WTC11 (cell line): ENCODE results near the gene CABCOCO1. TPM values are rescaled to one million over a fixed set of nuclear protein-coding genes. Genes with fewer than 3 reads are reported as not detected.
"Not testable (repeated sequence)": the region's sequence is repeated elsewhere in the genome, so short reads cannot be mapped to it uniquely, and the experiment has no call there.

ENCODE experiments used
- ATAC-seq: fragments of 200-7000 bp; cut with Tn5 transposase; 2 replicates; pipeline ENCODE4 v1.10.0; 2021; ENCODE audit warnings: mild to moderate bottlenecking, moderate library complexity
- CTCF ChIA-PET: fragments of 300-600 bp; sonication (Branson Sonifier 250); formaldehyde crosslinking; loops from one replicate; lab custom pipeline; 2021; ENCODE audit warnings: antibody characterized with exemption; lab: Charles Lee
- POLR2A ChIA-PET: fragments of 350-600 bp; sonication (Branson Sonifier 250); formaldehyde crosslinking; loops from one replicate; lab custom pipeline; 2021; ENCODE audit warnings: antibody characterized with exemption; lab: Charles Lee
- DNase-seq: peaks from one replicate; pipeline ENCODE4 v3.0.0; 2021; ENCODE audit warnings: low spot score
- H3K27ac Mint-ChIP-seq: 2 replicates; pipeline ENCODE4 v1.8.0; 2021; ENCODE audit warnings: mixed read lengths
- H3K27me3 Mint-ChIP-seq: 2 replicates; pipeline ENCODE4 v1.8.0; 2021; ENCODE audit warnings: low read depth, mild to moderate bottlenecking, moderate library complexity, mixed read lengths
- H3K36me3 Mint-ChIP-seq: 2 replicates; pipeline ENCODE4 v1.8.0; 2021; ENCODE audit warnings: mixed read lengths
- H3K4me1 Mint-ChIP-seq: 2 replicates; pipeline ENCODE4 v1.8.0; 2022; ENCODE audit warnings: mixed read lengths
- H3K4me3 Mint-ChIP-seq: 2 replicates; pipeline ENCODE4 v1.8.0; 2021; ENCODE audit warnings: mild to moderate bottlenecking, moderate library complexity, mixed read lengths
- H3K9me3 Mint-ChIP-seq: 2 replicates; pipeline ENCODE4 v1.8.0; 2021; ENCODE audit warnings: mixed read lengths
- AR ChIP-seq: fragments of 250-450 bp; sonication (Bioruptor Pico); IDR thresholded peaks from 2 replicates; pipeline ENCODE4 v1.9.0; 2021; ENCODE audit warnings: mild to moderate bottlenecking
- CBFB ChIP-seq: sonication (generic); formaldehyde crosslinking; IDR thresholded peaks from 2 replicates; pipeline ENCODE4 v1.8.1; 2022; ENCODE audit warnings: mild to moderate bottlenecking, low read depth, missing genetic modification reagents
- CREB1 ChIP-seq: sonication (generic); formaldehyde crosslinking; IDR thresholded peaks from 2 replicates; pipeline ENCODE4 v1.8.0; 2023; ENCODE audit warnings: mild to moderate bottlenecking, missing genetic modification reagents
- CREM ChIP-seq: sonication (generic); formaldehyde crosslinking; IDR thresholded peaks from 2 replicates; pipeline ENCODE4 v1.8.1; 2022; ENCODE audit warnings: mild to moderate bottlenecking, missing genetic modification reagents, moderate library complexity
- ESRRA ChIP-seq: sonication (generic); formaldehyde crosslinking; IDR thresholded peaks from 2 replicates; pipeline ENCODE4 v1.8.1; 2022; ENCODE audit warnings: mild to moderate bottlenecking, missing genetic modification reagents, borderline replicate concordance
- FOXJ3 ChIP-seq: sonication (generic); formaldehyde crosslinking; IDR thresholded peaks from 2 replicates; pipeline ENCODE4 v1.9.0; 2021; ENCODE audit warnings: missing genetic modification reagents, mild to moderate bottlenecking, borderline replicate concordance
- FOXP4 ChIP-seq: sonication (generic); formaldehyde crosslinking; IDR thresholded peaks from 2 replicates; pipeline ENCODE4 v1.8.0; 2022; ENCODE audit warnings: mild to moderate bottlenecking, missing genetic modification reagents
- HMGA2 ChIP-seq: fragments of 250-450 bp; sonication (Bioruptor Pico); IDR thresholded peaks from 2 replicates; pipeline ENCODE4 v1.4.0; 2021; ENCODE audit warnings: mild to moderate bottlenecking, moderate library complexity
- JAZF1 ChIP-seq: fragments of 250-450 bp; sonication (Bioruptor Pico); IDR thresholded peaks from 2 replicates; pipeline ENCODE4 v1.9.0; 2021; ENCODE audit warnings: moderate library complexity, mild to moderate bottlenecking, inconsistent platforms
- MYBL2 ChIP-seq: sonication (generic); formaldehyde crosslinking; IDR thresholded peaks from 2 replicates; pipeline ENCODE4 v1.8.1; 2023; ENCODE audit warnings: mild to moderate bottlenecking, moderate library complexity, missing genetic modification reagents
- NR1H2 ChIP-seq: sonication (generic); formaldehyde crosslinking; IDR thresholded peaks from 2 replicates; pipeline ENCODE4 v1.9.0; 2021; ENCODE audit warnings: mild to moderate bottlenecking, moderate library complexity, missing genetic modification reagents
- NR2C2 ChIP-seq: sonication (generic); formaldehyde crosslinking; IDR thresholded peaks from 2 replicates; pipeline ENCODE4 v1.8.0; 2022; ENCODE audit warnings: mild to moderate bottlenecking, missing genetic modification reagents
- PREB ChIP-seq: sonication (generic); formaldehyde crosslinking; IDR thresholded peaks from 2 replicates; pipeline ENCODE4 v1.8.1; 2022; ENCODE audit warnings: mild to moderate bottlenecking, missing genetic modification reagents, moderate library complexity, borderline replicate concordance
- SMAD3 ChIP-seq: sonication (generic); formaldehyde crosslinking; IDR thresholded peaks from 2 replicates; pipeline ENCODE4 v1.8.0; 2022; ENCODE audit warnings: missing genetic modification reagents, mild to moderate bottlenecking, borderline replicate concordance
- ZBTB21 ChIP-seq: sonication (generic); formaldehyde crosslinking; IDR thresholded peaks from 2 replicates; pipeline ENCODE4 v1.8.1; 2023; ENCODE audit warnings: mild to moderate bottlenecking, missing genetic modification reagents, borderline replicate concordance
- ZMAT4 ChIP-seq: fragments of 250-450 bp; sonication (Bioruptor Pico); IDR thresholded peaks from 2 replicates; pipeline ENCODE4 v1.9.0; 2021; ENCODE audit warnings: mild to moderate bottlenecking
- ZNF138 ChIP-seq: sonication (generic); formaldehyde crosslinking; conservative IDR thresholded peaks from 2 replicates; pipeline ENCODE4 v1.8.1; 2022; ENCODE audit warnings: mild to moderate bottlenecking, moderate library complexity, missing genetic modification reagents
- ZNF425 ChIP-seq: fragments of 250-450 bp; sonication (Bioruptor Pico); conservative IDR thresholded peaks from 2 replicates; pipeline ENCODE4 v1.9.0; 2021; ENCODE audit warnings: mild to moderate bottlenecking
- total RNA-seq: library from RNA; stranded (reverse); gene quantifications from 3 replicates; pipeline ENCODE4 v1.2.3, GENCODE V29; 2021
- TF ChIP-seq, protein P1 (sequence below): sonication (generic); formaldehyde crosslinking; IDR thresholded peaks from 2 replicates; pipeline ENCODE4 v1.8.0; 2023; ENCODE audit warnings: missing genetic modification reagents
- TF ChIP-seq, protein P2 (sequence below): sonication (generic); formaldehyde crosslinking; IDR thresholded peaks from 2 replicates; pipeline ENCODE4 v1.8.0; 2022; ENCODE audit warnings: mild to moderate bottlenecking, missing genetic modification reagents
- TF ChIP-seq, protein P3 (sequence below): sonication (generic); formaldehyde crosslinking; IDR thresholded peaks from 2 replicates; pipeline ENCODE4 v1.8.1; 2023; ENCODE audit warnings: mild to moderate bottlenecking, missing genetic modification reagents, moderate library complexity

Gene CABCOCO1
- total RNA-seq, 1 experiment from 2014 or later = not detected

- TF ChIP-seq NR2C2 (CRISPR knock-in tag) = no peak
- TF ChIP-seq, protein P1, sequence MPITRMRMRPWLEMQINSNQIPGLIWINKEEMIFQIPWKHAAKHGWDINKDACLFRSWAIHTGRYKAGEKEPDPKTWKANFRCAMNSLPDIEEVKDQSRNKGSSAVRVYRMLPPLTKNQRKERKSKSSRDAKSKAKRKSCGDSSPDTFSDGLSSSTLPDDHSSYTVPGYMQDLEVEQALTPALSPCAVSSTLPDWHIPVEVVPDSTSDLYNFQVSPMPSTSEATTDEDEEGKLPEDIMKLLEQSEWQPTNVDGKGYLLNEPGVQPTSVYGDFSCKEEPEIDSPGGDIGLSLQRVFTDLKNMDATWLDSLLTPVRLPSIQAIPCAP (CRISPR knock-in tag) = no peak
- Mint-ChIP-seq H3K9me3 (0 out of 2 replicates have a peak, but pooled peaks cover 2% of the 10 kb centered on the region), H3K36me3 (no peaks in the 10 kb centered on the region), H3K27me3 (no peaks in the 10 kb centered on the region; the same call in 1 of the 2 replicates), H3K27ac (no peak overlapping the region), H3K4me3 (no peak overlapping the region), H3K4me1 (no peaks in the 10 kb centered on the region)
- no peak for DNase-seq
- CTCF ChIA-PET = no interaction called here
- no peak for ATAC-seq
- POLR2A ChIA-PET = interaction anchor here (0.7 kb wide), 1 partner anchor 472 kb away, joined by 5 read pairs; no protein-coding TSS in a partner anchor
Measured at GRCh38 chr10:61719906-61720305, 57.2 kb downstream of the CABCOCO1 start.

DNA sequence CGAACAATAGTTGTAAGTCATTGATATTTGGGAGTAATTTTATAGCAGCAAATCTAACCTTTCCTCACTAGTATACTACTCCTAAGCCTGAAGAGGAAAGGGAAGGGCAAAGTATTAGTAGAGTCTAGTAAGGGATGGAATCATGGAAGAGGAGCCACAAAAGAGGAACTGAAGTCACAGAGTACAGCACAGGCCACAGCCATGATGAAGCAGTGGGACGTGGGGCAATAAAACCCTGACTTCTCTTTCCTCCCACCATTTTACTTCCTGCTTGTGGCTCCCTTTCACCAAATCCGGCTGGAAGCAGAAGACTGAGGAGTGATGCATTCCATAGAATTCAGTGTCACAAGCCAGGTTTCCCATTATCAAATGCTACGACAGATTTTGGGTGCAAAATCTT, 58.7 kb downstream of the CABCOCO1 start:
- POLR2A ChIA-PET = no interaction called here
- Mint-ChIP-seq H3K4me1 (no peaks in the 10 kb centered on the region), H3K9me3 (0 out of 2 replicates have a peak, but pooled peaks cover 3% of the 10 kb centered on the region), H3K27me3 (no peaks in the 10 kb centered on the region), H3K4me3 (no peak overlapping the region), H3K27ac (no peak overlapping the region), H3K36me3 (no peaks in the 10 kb centered on the region)
- DNase-seq (no peak), ATAC-seq (no peak)
- no peak for TF ChIP-seq PREB (CRISPR knock-in tag)
- TF ChIP-seq, protein P2, sequence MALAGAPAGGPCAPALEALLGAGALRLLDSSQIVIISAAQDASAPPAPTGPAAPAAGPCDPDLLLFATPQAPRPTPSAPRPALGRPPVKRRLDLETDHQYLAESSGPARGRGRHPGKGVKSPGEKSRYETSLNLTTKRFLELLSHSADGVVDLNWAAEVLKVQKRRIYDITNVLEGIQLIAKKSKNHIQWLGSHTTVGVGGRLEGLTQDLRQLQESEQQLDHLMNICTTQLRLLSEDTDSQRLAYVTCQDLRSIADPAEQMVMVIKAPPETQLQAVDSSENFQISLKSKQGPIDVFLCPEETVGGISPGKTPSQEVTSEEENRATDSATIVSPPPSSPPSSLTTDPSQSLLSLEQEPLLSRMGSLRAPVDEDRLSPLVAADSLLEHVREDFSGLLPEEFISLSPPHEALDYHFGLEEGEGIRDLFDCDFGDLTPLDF (CRISPR knock-in tag) = no peak
- TF ChIP-seq, protein P1 (CRISPR knock-in tag) = no peak
- no peak for TF ChIP-seq ZBTB21
- TF ChIP-seq NR1H2 (CRISPR knock-in tag) = no peak
- no peak for TF ChIP-seq AR
- no peak for TF ChIP-seq CBFB (CRISPR knock-in tag)
- TF ChIP-seq FOXP4 (CRISPR knock-in tag) = no peak
- no peak for TF ChIP-seq ZNF425 (CRISPR knock-in tag)
- TF ChIP-seq CREB1 (CRISPR knock-in tag) = no peak
- TF ChIP-seq HMGA2 = no peak
- TF ChIP-seq ZNF138 = no peak
- TF ChIP-seq CREM (CRISPR knock-in tag) = no peak
- TF ChIP-seq ESRRA (CRISPR knock-in tag) = no peak
- TF ChIP-seq MYBL2 (CRISPR knock-in tag) = no peak
- TF ChIP-seq ZMAT4 (CRISPR knock-in tag) = no peak
- TF ChIP-seq, protein P3, sequence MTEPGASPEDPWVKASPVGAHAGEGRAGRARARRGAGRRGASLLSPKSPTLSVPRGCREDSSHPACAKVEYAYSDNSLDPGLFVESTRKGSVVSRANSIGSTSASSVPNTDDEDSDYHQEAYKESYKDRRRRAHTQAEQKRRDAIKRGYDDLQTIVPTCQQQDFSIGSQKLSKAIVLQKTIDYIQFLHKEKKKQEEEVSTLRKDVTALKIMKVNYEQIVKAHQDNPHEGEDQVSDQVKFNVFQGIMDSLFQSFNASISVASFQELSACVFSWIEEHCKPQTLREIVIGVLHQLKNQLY (CRISPR knock-in tag) = no peak
- no peak for TF ChIP-seq JAZF1
- no peak for TF ChIP-seq FOXJ3 (CRISPR knock-in tag)
- TF ChIP-seq SMAD3 = no peak
- CTCF ChIA-PET = no interaction called here

- H3K4me3 Mint-ChIP-seq, CTCF ChIA-PET: not testable (repeated sequence)
- peaks cover 14% of the 10 kb centered on the region for H3K9me3 Mint-ChIP-seq
Measured at GRCh38 chr10:61725221-61725620, 62.5 kb downstream of the CABCOCO1 start.

More at GRCh38 chr10:61725221-61725620, 62.5 kb downstream of the CABCOCO1 start:
- DNase-seq, ATAC-seq, H3K27me3 Mint-ChIP-seq, POLR2A ChIA-PET, H3K36me3 Mint-ChIP-seq, H3K27ac Mint-ChIP-seq, H3K4me1 Mint-ChIP-seq: not testable (repeated sequence)
